H1 (cell line): Measurements from ENCODE around the gene TMEM235. TPM values are rescaled to one million over a fixed set of nuclear protein-coding genes. Genes with fewer than 3 reads are reported as not detected.

Experiments used
- CTCF ChIA-PET: fragments of 300-600 bp; sonication (Branson Sonifier 250); formaldehyde crosslinking; loops from one replicate; lab custom pipeline; 2021; ENCODE audit not compliant: partially characterized antibody; lab: Charles Lee
- POLR2A ChIA-PET: fragments of 300-600 bp; sonication (Branson Sonifier 250); formaldehyde crosslinking; loops from one replicate; lab custom pipeline; 2021; ENCODE audit warnings: inconsistent platforms; ENCODE audit not compliant: partially characterized antibody; lab: Charles Lee
- DNase-seq, 2 experiments: peaks; one replicate each; pipeline versions ENCODE4 v3.0.0 to v3.0.0-alpha.2; 2010 to 2022; ENCODE audit warnings: low spot score in 2 of 2, low read depth in 1 of 2, mixed read lengths in 1 of 2
- FAIRE-seq: peaks from 2 replicates; lab custom pipeline; 2011; peaks lifted over from hg19 to GRCh38; lab: Jason Lieb, UNC
- H2AFZ ChIP-seq: 2 replicates; pipeline ENCODE4 v1.8.1; 2012; ENCODE audit warnings: low read length, inconsistent platforms
- H2AK5ac ChIP-seq: 2 replicates; pipeline ENCODE4 v1.6.1; 2013; ENCODE audit warnings: low read depth, low read length
- H2BK120ac ChIP-seq: replicated peaks from 2 replicates; pipeline ENCODE3; 2013; ENCODE audit warnings: low read depth, low read length, inconsistent platforms
- H2BK12ac ChIP-seq: 2 replicates; pipeline ENCODE4 v1.6.1; 2013; ENCODE audit warnings: low read depth, low read length
- H2BK15ac ChIP-seq: 2 replicates; pipeline ENCODE4 v1.6.1; 2013; ENCODE audit warnings: low read length
- H2BK20ac ChIP-seq: 2 replicates; pipeline ENCODE4 v1.6.1; 2013; ENCODE audit warnings: low read length
- H2BK5ac ChIP-seq: 2 replicates; pipeline ENCODE4 v1.6.1; 2013; ENCODE audit warnings: low read depth, low read length
- H3K14ac ChIP-seq: 2 replicates; pipeline ENCODE4 v1.6.1; 2013; ENCODE audit warnings: inconsistent platforms; ENCODE audit not compliant: insufficient read length
- H3K18ac ChIP-seq: 2 replicates; pipeline ENCODE4 v1.6.1; 2013; ENCODE audit warnings: low read length; ENCODE audit errors: extremely low read depth
- H3K23ac ChIP-seq: 2 replicates; pipeline ENCODE4 v1.6.1; 2013; ENCODE audit warnings: inconsistent platforms; ENCODE audit not compliant: insufficient read length
- H3K23me2 ChIP-seq: 2 replicates; pipeline ENCODE4 v1.6.1; 2013; ENCODE audit warnings: low read depth, low read length
- H3K27ac ChIP-seq: 2 replicates; pipeline ENCODE4 v1.6.1; 2011; ENCODE audit warnings: low read depth, low read length, inconsistent platforms
- H3K27me3 ChIP-seq, 4 experiments: replicated peaks in 1 of 4; 1 replicate in 1 of 4; 2 replicates in 3 of 4; pipeline versions ENCODE4 v1.6.1 to v1.8.1; 2011 to 2013; ENCODE audit warnings: low read length in 3 of 4, mild to moderate bottlenecking in 3 of 4, inconsistent platforms in 2 of 4, mixed read lengths in 2 of 4, moderate library complexity in 1 of 4; ENCODE audit not compliant: control insufficient read depth in 3 of 4, insufficient read depth in 3 of 4; ENCODE audit errors: extremely low read depth in 1 of 4
- H3K36me3 ChIP-seq, 4 experiments: 2 replicates each; pipeline versions ENCODE4 v1.6.1 to v1.8.1; 2011 to 2013; ENCODE audit warnings: mild to moderate bottlenecking in 4 of 4, low read length in 3 of 4, moderate library complexity in 2 of 4, control low read depth in 1 of 4, inconsistent platforms in 1 of 4; ENCODE audit not compliant: insufficient read depth in 4 of 4, control insufficient read depth in 2 of 4
- H3K4ac ChIP-seq: replicated peaks from 2 replicates; pipeline ENCODE3; 2013; ENCODE audit warnings: low read length, low read depth, mixed read lengths, inconsistent platforms; ENCODE audit not compliant: insufficient read length
- H3K4me1 ChIP-seq, 4 experiments: replicated peaks in 1 of 4; 1 replicate in 1 of 4; 2 replicates in 3 of 4; pipeline versions ENCODE4 v1.6.1 to v1.8.1; 2011 to 2013; ENCODE audit warnings: low read length in 3 of 4, inconsistent platforms in 2 of 4, mixed read lengths in 1 of 4; ENCODE audit not compliant: insufficient read depth in 4 of 4, control insufficient read depth in 3 of 4
- H3K4me2 ChIP-seq, 2 experiments: 2 replicates each; pipeline versions ENCODE4 v1.6.1 to v1.8.1; 2011 to 2013; ENCODE audit warnings: low read depth in 2 of 2, low read length in 2 of 2, control low read depth in 1 of 2, inconsistent platforms in 1 of 2, mild to moderate bottlenecking in 1 of 2; ENCODE audit not compliant: insufficient read depth in 1 of 2
- H3K4me3 ChIP-seq, 4 experiments: fragments of 200-600, 300-600 bp in 1 of 4; sonication (generic), shearing (Covaris generic), sonication (Bioruptor Twin) in 1 of 4; 2 replicates each; pipeline versions ENCODE4 v1.5.1 to v1.8.1; 2011 to 2016; ENCODE audit warnings: low read length in 4 of 4, low read depth in 3 of 4, control low read depth in 2 of 4, inconsistent platforms in 2 of 4, mild to moderate bottlenecking in 2 of 4, mixed read lengths in 1 of 4, moderate library complexity in 1 of 4; ENCODE audit not compliant: insufficient read depth in 2 of 4; ENCODE audit errors: extremely low read depth in 1 of 4
- H3K56ac ChIP-seq: replicated peaks from 2 replicates; pipeline ENCODE3; 2013; ENCODE audit warnings: low read depth, mild to moderate bottlenecking, mixed read lengths, low read length, inconsistent platforms; ENCODE audit not compliant: insufficient read length
- H3K79me1 ChIP-seq: 2 replicates; pipeline ENCODE4 v1.6.1; 2013; ENCODE audit warnings: low read depth, low read length, control low read depth
- H3K79me2 ChIP-seq, 2 experiments: 2 replicates each; pipeline versions ENCODE4 v1.6.1 to v1.8.1; 2012 to 2013; ENCODE audit warnings: low read length in 2 of 2, mild to moderate bottlenecking in 2 of 2, inconsistent platforms in 1 of 2; ENCODE audit not compliant: insufficient read depth in 2 of 2, control insufficient read depth in 1 of 2
- H3K9ac ChIP-seq, 4 experiments: replicated peaks in 1 of 4; 1 replicate in 1 of 4; 2 replicates in 3 of 4; pipeline versions ENCODE4 v1.6.1 to v1.8.1; 2011 to 2013; ENCODE audit warnings: low read depth in 3 of 4, low read length in 3 of 4, control low read depth in 2 of 4, mild to moderate bottlenecking in 2 of 4, moderate library complexity in 2 of 4, inconsistent platforms in 1 of 4; ENCODE audit errors: extremely low read depth in 1 of 4
- H3K9me3 ChIP-seq, 2 experiments: 2 replicates each; pipeline versions ENCODE4 v1.6.1 to v1.8.1; 2012 to 2013; ENCODE audit warnings: mild to moderate bottlenecking in 2 of 2, moderate library complexity in 2 of 2, control low read depth in 1 of 2, inconsistent platforms in 1 of 2, low read depth in 1 of 2, low read length in 1 of 2, mixed read lengths in 1 of 2; ENCODE audit not compliant: insufficient read depth in 2 of 2
- H4K20me1 ChIP-seq, 2 experiments: replicated peaks in 1 of 2; 2 replicates each; pipeline versions ENCODE3 to v1.8.1; 2011 to 2013; ENCODE audit warnings: inconsistent platforms in 2 of 2, low read length in 2 of 2, mild to moderate bottlenecking in 1 of 2; ENCODE audit not compliant: insufficient read depth in 2 of 2, control insufficient read depth in 1 of 2
- H4K5ac ChIP-seq: 2 replicates; pipeline ENCODE4 v1.6.1; 2013; ENCODE audit warnings: low read length, low read depth, mixed read lengths, inconsistent platforms; ENCODE audit not compliant: insufficient read length
- H4K8ac ChIP-seq: 2 replicates; pipeline ENCODE4 v1.8.0; 2013; ENCODE audit warnings: mild to moderate bottlenecking, moderate library complexity, low read length, inconsistent platforms; ENCODE audit not compliant: insufficient read depth; ENCODE audit errors: extremely low read depth
- H4K91ac ChIP-seq: replicated peaks from 2 replicates; pipeline ENCODE3; 2013; ENCODE audit warnings: low read length, mixed read lengths, inconsistent platforms; ENCODE audit not compliant: insufficient read length
- ATF3 ChIP-seq: IDR thresholded peaks from 2 replicates; pipeline ENCODE4 v1.6.1; 2011; ENCODE audit warnings: low read depth, mild to moderate bottlenecking, low read length; ENCODE audit not compliant: insufficient read depth
- CTBP2 ChIP-seq: IDR thresholded peaks from 2 replicates; pipeline ENCODE4 v1.7.0; 2011; ENCODE audit warnings: borderline replicate concordance, mild to moderate bottlenecking, moderate library complexity, mixed read lengths, low read length; ENCODE audit not compliant: insufficient read depth, insufficient read length
- EP300 ChIP-seq, 2 experiments: IDR thresholded peaks; 1 replicate in 1 of 2; 2 replicates in 1 of 2; pipeline ENCODE4 v1.6.1; 2011 to 2012; ENCODE audit warnings: low read depth in 2 of 2, low read length in 2 of 2, mild to moderate bottlenecking in 2 of 2, borderline replicate concordance in 1 of 2, inconsistent platforms in 1 of 2, moderate library complexity in 1 of 2
- POLR2A ChIP-seq, 2 experiments: IDR thresholded peaks; 1 replicate in 1 of 2; 2 replicates in 1 of 2; pipeline ENCODE4 v1.6.1; 2011; ENCODE audit warnings: low read depth in 2 of 2, low read length in 2 of 2, mild to moderate bottlenecking in 2 of 2; ENCODE audit errors: control extremely low read depth in 1 of 2
- RFX5 ChIP-seq: IDR thresholded peaks from 2 replicates; pipeline ENCODE4 v1.6.1; 2011; ENCODE audit warnings: low read depth, low read length, improper control_type of control experiment, borderline replicate concordance
- SRF ChIP-seq: IDR thresholded peaks from 2 replicates; pipeline ENCODE4 v1.6.1; 2011; ENCODE audit warnings: mild to moderate bottlenecking, low read depth, low read length, moderate library complexity
- TEAD4 ChIP-seq: IDR thresholded peaks from 2 replicates; pipeline ENCODE4 v1.6.1; 2012; ENCODE audit warnings: low read depth, low read length, inconsistent platforms, mixed read lengths
- WGBS, 2 experiments: shearing (Covaris generic) in 1 of 2; methylation state at CpG; one replicate each; pipeline versions ENCODE4 v1.1.6 to v1.1.7; 2013 to 2015; ENCODE audit warnings: low lambda C conversion rate in 2 of 2, mixed read lengths in 2 of 2, inconsistent platforms in 1 of 2, low coverage in 1 of 2, missing lambda C conversion rate in 1 of 2; ENCODE audit not compliant: insufficient replicate concordance in 2 of 2, insufficient coverage in 1 of 2, insufficient read length in 1 of 2; ENCODE audit errors: extremely low coverage in 1 of 2, missing lambda C conversion rate in 1 of 2; 5-methylcytosine and 5-hydroxymethylcytosine counted together
- polyA plus RNA-seq, 7 experiments: library from polyadenylated mRNA; depleted of rRNA in 3 of 7; stranded (reverse) in 5 of 7; unstranded in 2 of 7; fragments of >200 nt in 5 of 7; fragments of 200-250 nt in 2 of 7; gene quantifications; 1 replicate in 5 of 7; 2 replicates in 1 of 7; 4 replicates in 1 of 7; pipeline versions ENCODE4 v1.2.1 to v1.2.3, GENCODE V29; 2011 to 2013; ENCODE audit warnings: missing spikeins in 2 of 7, mixed read lengths in 2 of 7
- total RNA-seq: library from RNA; stranded (reverse); fragmentation: NEBNext Ultra II Directional; extraction: Animal tissue kit (Norgen Biotek cat#: 25700); gene quantifications from 2 replicates; pipeline ENCODE4 v1.2.1, GENCODE V29; 2021

The TMEM235 gene
- total and polyA plus RNA-seq, 2 of the 8 experiments (the other 6 are each of a cell fraction or from before 2014, with no cell fraction given) = 0.05 to 0.15 TPM

- TF ChIP-seq ATF3 = no peak
- TF ChIP-seq CTBP2 = no peak
- TF ChIP-seq POLR2A (IDR thresholded peaks at IDR 0.05; ENCODE audit: control extremely low read depth in 1 of 2, low read depth in 2 of 2, low read length in 2 of 2) = no peak
- no peak for TF ChIP-seq TEAD4
- no peak for TF ChIP-seq RFX5
- TF ChIP-seq EP300 (IDR thresholded peaks at IDR 0.05; ENCODE audit: borderline replicate concordance in 1 of 2, low read depth in 2 of 2, low read length in 2 of 2) = no peak
- no peak for TF ChIP-seq SRF
- H3K56ac ChIP-seq = no peak overlapping the region
- H4K8ac ChIP-seq = no peak overlapping the region
- no peak overlapping the region for H3K14ac ChIP-seq
- H4K5ac ChIP-seq = no peak overlapping the region
- H3K79me1 ChIP-seq = peaks cover 4% of the 10 kb centered on the region; the same call in 1 of the 2 replicates
- FAIRE-seq (no peak), DNase-seq (no peak)
- ChIA-PET CTCF (interaction anchor here (0.9 to 10.2 kb wide), 10 partner anchors 9 to 115 kb away, joined by 3 to 65 read pairs (median 6); partner anchors contain the start of genes AFMID, BIRC5 and TK1), POLR2A (interaction anchor here (0.6 to 5.8 kb wide), 2 partner anchors 16 to 18 kb away, joined by 3 to 36 read pairs; partner anchors contain the start of genes AFMID and TK1)
- no peak overlapping the region for H2BK20ac ChIP-seq
- peaks cover 2 to 5% of the 10 kb centered on the region in 2 experiments for H4K20me1 ChIP-seq
- H2AFZ ChIP-seq = no peak overlapping the region
- H2AK5ac ChIP-seq = no peak overlapping the region
- no peak overlapping the region for H3K4ac ChIP-seq
- H3K27me3 ChIP-seq = no peaks in the 10 kb centered on the region
- no peak overlapping the region for H2BK12ac ChIP-seq
- H2BK5ac ChIP-seq = no peak overlapping the region
- no peak overlapping the region for H3K4me3 ChIP-seq
- H3K23ac ChIP-seq = no peak overlapping the region
- H3K4me1 ChIP-seq = no peaks in the 10 kb centered on the region; a peak in 1 of 7 replicates
- H3K23me2 ChIP-seq = no peaks in the 10 kb centered on the region
- H3K9ac ChIP-seq = no peak overlapping the region
- no peak overlapping the region for H3K27ac ChIP-seq
- WGBS, 2 experiments = 95% methylated on average over 13 of the region's 17 CpGs; no CpG with 5 or more reads in 1 of the 2 experiments
- H4K91ac ChIP-seq = no peak overlapping the region
- peaks cover 0 to 19% (median 1%) of the 10 kb centered on the region in 4 experiments; a peak in 4 of 8 replicates for H3K36me3 ChIP-seq
- H3K79me2 ChIP-seq = no peaks in the 10 kb centered on the region
- H3K4me2 ChIP-seq = no peak overlapping the region
- H2BK15ac ChIP-seq = no peak overlapping the region
- H2BK120ac ChIP-seq = no peak overlapping the region
- no peak overlapping the region for H3K18ac ChIP-seq
- no peaks in the 10 kb centered on the region for H3K9me3 ChIP-seq
These were observed 26.2 kb upstream of the TMEM235 start for GRCh38 chr17:78205124-78205775.
